Stimulated activated CD8-positive, alpha-beta memory T cell treated with anti-CD3 and anti-CD28 coated beads, Interleukin-7, amount 100 ng/mL, for 48 hours (primary cell): Measurements from ENCODE around the gene FAM3C.

Source experiments
- DNase-seq, 2 donors: peaks; one replicate each; pipeline ENCODE4 v3.0.0-alpha.2; 2020; ENCODE audit warnings: low read depth in 1 of 2; ENCODE audit errors: extremely low read depth in 1 of 2

Gene FAM3C

GRCh38 chr7:121383235-121383910 is 12.7 kb downstream of the FAM3C start:
- DNase-seq = no peak

GRCh38 chr7:121382473-121382872 is 13.6 kb downstream of the FAM3C start:
- no peak for DNase-seq

GRCh38 chr7:121379930-121380329 is 16.2 kb downstream of the FAM3C start:
- DNase-seq = no peak

- no peak for DNase-seq
Observed at GRCh38 chr7:121376979-121377378, 19.1 kb downstream of the FAM3C start.

- DNase-seq = no peak
Observed at GRCh38 chr7:121373177-121373576, 22.9 kb downstream of the FAM3C start.

GRCh38 chr7:121372376-121373010 is 23.6 kb downstream of the FAM3C start:
- DNase-seq = no peak

- no peak for DNase-seq
Observed at GRCh38 chr7:121371883-121372282, 24.2 kb downstream of the FAM3C start.

GRCh38 chr7:121371367-121371766 is 24.7 kb downstream of the FAM3C start:
- DNase-seq = no peak

GRCh38 chr7:121369462-121369861 is 26.6 kb downstream of the FAM3C start:
- no peak for DNase-seq

GRCh38 chr7:121366852-121367431 is 29.2 kb downstream of the FAM3C start:
- DNase-seq = no peak

GRCh38 chr7:121360564-121360963 is 35.5 kb downstream of the FAM3C start:
- no peak for DNase-seq

- DNase-seq = no peak
Observed at GRCh38 chr7:121355574-121355973, 40.5 kb downstream of the FAM3C start.

GRCh38 chr7:121352323-121352722 is 43.8 kb downstream of the FAM3C start:
- DNase-seq = no peak

- no peak for DNase-seq
Observed at GRCh38 chr7:121351682-121352081, 44.4 kb downstream of the FAM3C start.

GRCh38 chr7:121344497-121344896 is 51.6 kb downstream of the FAM3C start:
- DNase-seq = no peak

GRCh38 chr7:121344093-121344492 is 52.0 kb downstream of the FAM3C start:
- DNase-seq = no peak

GRCh38 chr7:121343302-121343701 is 52.8 kb downstream of the FAM3C start:
- no peak for DNase-seq

- DNase-seq = no peak
Observed at GRCh38 chr7:121342631-121343030, 53.5 kb downstream of the FAM3C start.

- no peak for DNase-seq
Observed at GRCh38 chr7:121341933-121342332, 54.2 kb downstream of the FAM3C start.

GRCh38 chr7:121339082-121339481 is 57.0 kb downstream of the FAM3C start:
- DNase-seq = no peak

GRCh38 chr7:121337398-121337797 is 58.7 kb downstream of the FAM3C start:
- no peak for DNase-seq

GRCh38 chr7:121336579-121336978 is 59.5 kb downstream of the FAM3C start:
- DNase-seq = no peak
